ENCODE data around the gene DLK2. TPM values are rescaled to one million over a fixed set of nuclear protein-coding genes. Genes with fewer than 3 reads are reported as not detected.
A peak's percentile ranks its signal among the peaks of the same experiment; 100 is the strongest.

Gene DLK2
- total and polyA plus RNA-seq, 2 of the 13 experiments (the other 11 are each of a cell fraction or from before 2014, with no cell fraction given) = 1.2 to 3.8 TPM

DNA sequence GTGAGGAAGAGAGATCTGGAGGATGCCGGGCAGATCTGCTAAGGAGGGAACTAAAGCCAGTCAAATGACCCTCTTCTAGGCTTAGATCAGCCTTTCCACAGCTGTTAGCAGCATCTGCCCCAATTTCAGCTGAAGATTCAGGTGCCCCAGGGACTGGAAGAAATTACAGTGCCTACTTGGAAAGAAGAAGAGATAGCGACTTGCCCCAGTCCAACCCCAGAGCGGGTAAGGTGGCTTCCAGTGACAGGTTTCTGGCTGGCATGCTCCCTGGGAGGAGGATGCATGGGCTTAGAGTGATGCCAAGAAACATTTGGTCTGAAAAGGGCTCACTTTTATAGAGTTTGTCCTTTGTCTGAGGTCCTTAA, 22.6 kb upstream of the DLK2 start (continued):
- TF ChIP-seq MTF2 (CRISPR knock-in tag; IDR thresholded peaks at IDR 0.05; ENCODE audit: borderline replicate concordance) (0 out of 2 replicates have a peak, but pooled peaks have one; percentile 17), ZNF235 (CRISPR knock-in tag; IDR thresholded peaks at IDR 0.05; ENCODE audit: borderline replicate concordance) (no peak), BRD4 (CRISPR knock-in tag; IDR thresholded peaks at IDR 0.05) (no peak)
- TF ChIP-seq, protein P1, sequence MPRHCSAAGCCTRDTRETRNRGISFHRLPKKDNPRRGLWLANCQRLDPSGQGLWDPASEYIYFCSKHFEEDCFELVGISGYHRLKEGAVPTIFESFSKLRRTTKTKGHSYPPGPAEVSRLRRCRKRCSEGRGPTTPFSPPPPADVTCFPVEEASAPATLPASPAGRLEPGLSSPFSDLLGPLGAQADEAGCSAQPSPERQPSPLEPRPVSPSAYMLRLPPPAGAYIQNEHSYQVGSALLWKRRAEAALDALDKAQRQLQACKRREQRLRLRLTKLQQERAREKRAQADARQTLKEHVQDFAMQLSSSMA (CRISPR knock-in tag; IDR thresholded peaks at IDR 0.05) = no peak

DNA sequence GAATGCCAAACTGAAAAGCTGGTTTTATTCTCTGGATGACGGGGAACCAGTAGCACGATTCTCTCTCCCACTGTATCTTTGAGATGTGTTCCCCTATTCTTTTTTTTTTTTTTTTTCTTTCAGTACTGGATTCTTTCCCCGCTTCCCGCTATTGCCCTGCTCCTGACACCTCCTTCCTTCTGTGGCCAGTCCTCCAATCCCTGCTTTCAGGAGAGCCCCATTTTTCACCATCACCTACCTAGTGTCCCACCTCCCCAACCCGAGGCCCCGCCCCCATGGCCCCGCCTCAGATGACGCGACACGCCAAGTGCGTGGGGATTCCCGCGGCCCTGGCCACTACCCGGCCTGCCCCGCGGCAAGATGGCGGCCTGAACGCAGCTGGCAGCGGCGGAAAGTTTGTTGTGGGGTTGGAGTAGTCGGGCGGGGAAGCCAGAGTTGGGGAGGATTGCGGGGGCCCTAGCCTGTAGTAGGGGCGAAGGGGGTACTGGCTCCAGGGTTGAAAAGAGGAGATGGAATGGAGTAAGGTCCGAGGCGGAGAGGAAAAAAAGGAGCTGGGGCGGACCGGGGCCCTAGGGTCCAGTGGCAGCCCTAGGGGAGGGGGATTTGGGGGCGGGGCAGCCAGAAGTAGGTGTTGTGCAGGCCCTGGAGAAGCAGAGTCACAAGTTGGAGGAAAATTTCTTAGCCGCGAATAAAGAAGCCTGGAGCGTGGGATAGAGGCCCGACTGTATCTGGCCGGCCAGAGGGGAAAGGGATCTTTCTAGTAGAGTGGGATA, 22.1 kb upstream of the DLK2 start, which contains the start of gene TJAP1:
Gene TJAP1, plus strand, starts transcription at position 336 of the 773 bp plus-strand sequence. CDS start 21,432 bp downstream, outside the sequence.
- CTCF ChIA-PET (ENCODE audit: low intra/inter-chr PET ratio, low total read pairs) = no interaction called here
- Histone ChIP-seq H4K20me1 (ENCODE audit: insufficient read depth, low read length) (no peaks in the 10 kb centered on the region), H3K4me1 (ENCODE audit: insufficient read depth, low read length) (peaks cover 53% of the 10 kb centered on the region), H3K36me3 (replicated peaks in 1 of 2; ENCODE audit: control insufficient read depth in 1 of 2, insufficient read depth in 2 of 2, low read length in 2 of 2) (no peaks in the 10 kb centered on the region; a peak in 1 of 5 replicates), H3K27me3 (ENCODE audit: control insufficient read depth in 1 of 2, insufficient read depth in 2 of 2, low read length in 2 of 2) (no peaks in the 10 kb centered on the region; a peak in 1 of 5 replicates), H3K27ac (ENCODE audit: extremely low read length, insufficient read depth, low read length) (peak within 1 kb of the TSS; percentile 62), H3K9ac (ENCODE audit: insufficient read depth, low read depth, low read length) (peak within 1 kb of the TSS; percentile 89), H3K4me2 (ENCODE audit: low read depth, low read length) (peak within 1 kb of the TSS; percentile 99), H3K9me3 (ENCODE audit: low read length) (no peaks in the 10 kb centered on the region), H2AFZ (ENCODE audit: low read length) (peak within 1 kb of the TSS; percentile 99), H3K79me2 (ENCODE audit: insufficient read depth, low read length) (peaks cover 39% of the 10 kb centered on the region), H3K4me3 (replicated peaks in 1 of 3; ENCODE audit: insufficient read depth in 1 of 3, low read depth in 2 of 3, low read length in 3 of 3) (peak within 1 kb of the TSS; percentile 78 to 97 (median 81))
- ATAC-seq = peak; percentile 99
- POLR2A ChIA-PET = interaction anchor here (0.7 to 6.5 kb wide), 16 partner anchors 9 to 493 kb away, joined by 3 to 141 read pairs (median 5); partner anchors contain the start of genes ABCC10, CUL9, DLK2 and LRRC73
- intact Hi-C loops (cut with micrococcal nuclease; ENCODE audit: unreplicated experiment) = loop anchor here (2.0 kb wide), 1 partner anchor 13 kb away; no protein-coding TSS in a partner anchor
- in situ Hi-C loops (cut with HindIII; ENCODE audit: extremely low pct_ligation_motif_present, low pct_unique_long_range_greater_than_20kb) = no loop called here
- no TSS peak for BruUV-seq (replicated peaks)
- DNase-seq (ENCODE audit: low spot score) = peak; percentile 80
- WGBS (ENCODE audit: low lambda C conversion rate) = under 1% methylated on average over 34 of the region's 34 CpGs
- no peak for FAIRE-seq
- TF ChIP-seq ZFP82 (CRISPR knock-in tag; IDR thresholded peaks at IDR 0.05; ENCODE audit: borderline replicate concordance) (peak; percentile 66; the same call in 1 of the 2 replicates), ZC3H4 (CRISPR knock-in tag; IDR thresholded peaks at IDR 0.05; ENCODE audit: borderline replicate concordance) (no peak), SIN3A (IDR thresholded peaks at IDR 0.05; ENCODE audit: borderline replicate concordance, low read depth, low read length) (peak; percentile 79; the same call in 1 of the 2 replicates), SP140L (CRISPR knock-in tag; IDR thresholded peaks at IDR 0.05; ENCODE audit: borderline replicate concordance) (no peak), SRY (CRISPR knock-in tag; IDR thresholded peaks at IDR 0.05) (peak; percentile 94), ZNF343 (CRISPR knock-in tag; IDR thresholded peaks at IDR 0.05) (0 out of 2 replicates have a peak, but pooled peaks have one; percentile 75), SMC3 (IDR thresholded peaks at IDR 0.05; ENCODE audit: low read length) (no peak), ZNF138 (CRISPR knock-in tag; IDR thresholded peaks at IDR 0.05; ENCODE audit: low read depth) (0 out of 2 replicates have a peak, but pooled peaks have one; percentile 13), ZNF775 (CRISPR knock-in tag; IDR thresholded peaks at IDR 0.05; ENCODE audit: borderline replicate concordance) (peak; percentile 69; the same call in 1 of the 2 replicates), MEF2D (CRISPR knock-in tag; IDR thresholded peaks at IDR 0.05) (peak; percentile 58), ZFX (CRISPR knock-in tag; IDR thresholded peaks at IDR 0.05; ENCODE audit: low read depth) (peak; percentile 95)
- TF ChIP-seq, protein P2, sequence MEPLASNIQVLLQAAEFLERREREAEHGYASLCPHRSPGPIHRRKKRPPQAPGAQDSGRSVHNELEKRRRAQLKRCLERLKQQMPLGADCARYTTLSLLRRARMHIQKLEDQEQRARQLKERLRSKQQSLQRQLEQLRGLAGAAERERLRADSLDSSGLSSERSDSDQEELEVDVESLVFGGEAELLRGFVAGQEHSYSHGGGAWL (CRISPR knock-in tag; IDR thresholded peaks at IDR 0.05) = peak; percentile 51; the same call in 1 of the 2 replicates
- TF ChIP-seq, protein P3, sequence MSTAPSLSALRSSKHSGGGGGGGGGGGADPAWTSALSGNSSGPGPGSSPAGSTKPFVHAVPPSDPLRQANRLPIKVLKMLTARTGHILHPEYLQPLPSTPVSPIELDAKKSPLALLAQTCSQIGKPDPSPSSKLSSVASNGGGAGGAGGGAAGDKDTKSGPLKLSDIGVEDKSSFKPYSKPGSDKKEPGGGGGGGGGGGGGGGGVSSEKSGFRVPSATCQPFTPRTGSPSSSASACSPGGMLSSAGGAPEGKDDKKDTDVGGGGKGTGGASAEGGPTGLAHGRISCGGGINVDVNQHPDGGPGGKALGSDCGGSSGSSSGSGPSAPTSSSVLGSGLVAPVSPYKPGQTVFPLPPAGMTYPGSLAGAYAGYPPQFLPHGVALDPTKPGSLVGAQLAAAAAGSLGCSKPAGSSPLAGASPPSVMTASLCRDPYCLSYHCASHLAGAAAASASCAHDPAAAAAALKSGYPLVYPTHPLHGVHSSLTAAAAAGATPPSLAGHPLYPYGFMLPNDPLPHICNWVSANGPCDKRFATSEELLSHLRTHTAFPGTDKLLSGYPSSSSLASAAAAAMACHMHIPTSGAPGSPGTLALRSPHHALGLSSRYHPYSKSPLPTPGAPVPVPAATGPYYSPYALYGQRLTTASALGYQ (CRISPR knock-in tag; IDR thresholded peaks at IDR 0.05) = peak; percentile 40; the same call in 1 of the 2 replicates
